Measurements from ENCODE around the gene BCL2. TPM values are rescaled to one million over a fixed set of nuclear protein-coding genes. Genes with fewer than 3 reads are reported as not detected.

Gene BCL2
- total RNA-seq, 2 donors from 2014 or later = 14.8 to 38.4 TPM

DNA sequence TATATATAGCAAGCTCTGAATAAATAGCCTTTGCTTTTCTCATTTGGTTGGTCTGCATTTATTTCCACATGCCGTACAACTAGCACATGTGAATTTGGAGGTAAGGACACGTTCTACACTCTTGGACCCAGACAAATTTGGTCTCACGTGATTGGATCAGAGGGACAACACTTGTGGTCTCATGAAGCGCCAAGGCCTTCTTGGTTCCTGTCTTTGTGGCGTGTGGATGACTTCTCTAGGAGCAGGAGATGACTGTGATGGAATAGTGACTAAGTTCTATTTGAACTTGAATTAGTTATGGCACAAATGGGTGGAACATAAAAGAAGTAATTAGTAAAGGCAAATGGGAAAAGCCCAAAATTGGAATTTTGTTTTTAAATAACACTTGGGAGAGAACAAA, 206.9 kb downstream of the BCL2 start:
- H3K27me3 ChIP-seq (replicated peaks; ENCODE audit: insufficient read depth) = no peaks in the 10 kb centered on the region
- no peak overlapping the region for H3K4me3 ChIP-seq
- no peaks in the 10 kb centered on the region for H3K4me1 ChIP-seq (replicated peaks)
- no peak for DNase-seq (ENCODE audit: low spot score)
- intact Hi-C loops (cut with DNase I) = no loop called here
- no peak for TF ChIP-seq POLR2A (IDR thresholded peaks at IDR 0.05)
- TF ChIP-seq POLR2AphosphoS5 (IDR thresholded peaks at IDR 0.05) = no peak
- TF ChIP-seq, protein P1, sequence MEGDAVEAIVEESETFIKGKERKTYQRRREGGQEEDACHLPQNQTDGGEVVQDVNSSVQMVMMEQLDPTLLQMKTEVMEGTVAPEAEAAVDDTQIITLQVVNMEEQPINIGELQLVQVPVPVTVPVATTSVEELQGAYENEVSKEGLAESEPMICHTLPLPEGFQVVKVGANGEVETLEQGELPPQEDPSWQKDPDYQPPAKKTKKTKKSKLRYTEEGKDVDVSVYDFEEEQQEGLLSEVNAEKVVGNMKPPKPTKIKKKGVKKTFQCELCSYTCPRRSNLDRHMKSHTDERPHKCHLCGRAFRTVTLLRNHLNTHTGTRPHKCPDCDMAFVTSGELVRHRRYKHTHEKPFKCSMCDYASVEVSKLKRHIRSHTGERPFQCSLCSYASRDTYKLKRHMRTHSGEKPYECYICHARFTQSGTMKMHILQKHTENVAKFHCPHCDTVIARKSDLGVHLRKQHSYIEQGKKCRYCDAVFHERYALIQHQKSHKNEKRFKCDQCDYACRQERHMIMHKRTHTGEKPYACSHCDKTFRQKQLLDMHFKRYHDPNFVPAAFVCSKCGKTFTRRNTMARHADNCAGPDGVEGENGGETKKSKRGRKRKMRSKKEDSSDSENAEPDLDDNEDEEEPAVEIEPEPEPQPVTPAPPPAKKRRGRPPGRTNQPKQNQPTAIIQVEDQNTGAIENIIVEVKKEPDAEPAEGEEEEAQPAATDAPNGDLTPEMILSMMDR (IDR thresholded peaks at IDR 0.05) = no peak
- H3K36me3 ChIP-seq = no peaks in the 10 kb centered on the region
- H3K9me3 ChIP-seq = no peaks in the 10 kb centered on the region
- WGBS = 92% methylated on average over 5 of the region's 5 CpGs
- H3K27ac ChIP-seq = no peak overlapping the region

DNA sequence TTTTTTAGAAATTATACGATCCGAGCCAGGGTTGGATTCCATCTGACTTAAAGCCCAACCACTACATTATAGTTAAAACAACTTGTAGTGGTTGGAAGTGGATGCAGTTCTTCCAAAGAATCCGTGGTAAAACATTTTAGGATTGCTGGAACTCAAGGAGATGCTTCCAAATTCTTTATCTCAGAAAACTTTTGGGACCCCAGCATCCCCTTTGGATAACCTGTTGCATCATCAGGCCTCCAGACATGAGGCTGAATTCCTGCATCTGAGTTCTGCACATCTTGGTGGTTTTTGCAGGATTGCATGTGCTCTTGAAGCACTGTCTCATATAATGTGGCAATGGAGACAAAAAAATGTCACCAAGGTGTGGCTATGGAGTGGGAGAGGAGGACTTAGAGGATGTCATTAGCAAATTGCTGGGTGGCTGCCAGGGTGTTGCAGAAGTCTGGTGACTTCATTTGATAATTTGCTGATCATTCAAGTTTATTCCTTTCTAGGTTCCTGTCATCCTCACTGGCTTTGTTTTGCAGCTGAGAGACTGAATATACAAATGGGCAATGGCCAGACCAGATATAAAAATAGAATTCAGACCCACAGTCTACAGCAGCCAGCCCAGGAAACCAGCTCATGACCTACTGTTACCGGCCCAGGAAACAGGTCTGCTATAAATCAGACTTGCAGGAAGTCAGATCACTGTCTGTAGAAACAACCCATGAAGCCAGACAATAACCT, 207.7 kb downstream of the BCL2 start:
- 25% methylated on average over 4 of the region's 4 CpGs for WGBS
- H3K27me3 ChIP-seq (replicated peaks; ENCODE audit: insufficient read depth) = no peaks in the 10 kb centered on the region
- no peak overlapping the region for H3K4me3 ChIP-seq

DNA sequence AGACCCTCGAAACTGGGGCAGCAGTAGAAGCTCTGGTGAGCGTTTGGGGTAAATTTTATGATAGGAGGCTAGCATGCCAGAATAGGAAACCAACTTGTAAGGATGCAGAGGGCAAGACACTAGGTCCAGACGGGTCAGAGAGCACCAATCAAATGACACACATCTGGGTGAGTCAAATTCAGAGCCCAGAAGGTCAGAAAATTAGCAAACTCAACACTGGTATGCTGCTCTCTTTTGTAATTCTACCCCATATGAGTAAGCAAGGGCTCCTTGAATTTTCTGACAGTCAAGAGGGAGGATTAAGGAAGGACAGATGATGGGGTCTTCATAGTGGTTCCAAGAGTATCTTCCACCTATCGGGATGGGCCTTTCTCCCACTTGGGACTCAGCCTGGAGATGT, 209.8 kb downstream of the BCL2 start:
- Histone ChIP-seq H3K4me3 (no peak overlapping the region), H3K27me3 (replicated peaks; ENCODE audit: insufficient read depth) (no peaks in the 10 kb centered on the region), H3K4me1 (replicated peaks) (no peaks in the 10 kb centered on the region), H3K9me3 (no peaks in the 10 kb centered on the region), H3K36me3 (no peaks in the 10 kb centered on the region), H3K27ac (no peak overlapping the region)
- no peak for DNase-seq (ENCODE audit: low spot score)
- 86% methylated on average over 4 of the region's 4 CpGs for WGBS
- TF ChIP-seq POLR2A (IDR thresholded peaks at IDR 0.05) (no peak), POLR2AphosphoS5 (IDR thresholded peaks at IDR 0.05) (no peak)
- TF ChIP-seq, protein P1 (IDR thresholded peaks at IDR 0.05) = no peak
- intact Hi-C loops (cut with DNase I) = no loop called here

More for the DNA sequence above, 207.7 kb downstream of the BCL2 start:
- DNase-seq (ENCODE audit: low spot score) = no peak
- TF ChIP-seq POLR2AphosphoS5 (IDR thresholded peaks at IDR 0.05) (no peak), POLR2A (IDR thresholded peaks at IDR 0.05) (no peak)
- TF ChIP-seq, protein P1 (IDR thresholded peaks at IDR 0.05) = no peak
- Histone ChIP-seq H3K9me3 (no peaks in the 10 kb centered on the region), H3K27ac (no peak overlapping the region), H3K4me1 (replicated peaks) (no peaks in the 10 kb centered on the region), H3K36me3 (no peaks in the 10 kb centered on the region)
- intact Hi-C loops (cut with DNase I) = no loop called here

DNA sequence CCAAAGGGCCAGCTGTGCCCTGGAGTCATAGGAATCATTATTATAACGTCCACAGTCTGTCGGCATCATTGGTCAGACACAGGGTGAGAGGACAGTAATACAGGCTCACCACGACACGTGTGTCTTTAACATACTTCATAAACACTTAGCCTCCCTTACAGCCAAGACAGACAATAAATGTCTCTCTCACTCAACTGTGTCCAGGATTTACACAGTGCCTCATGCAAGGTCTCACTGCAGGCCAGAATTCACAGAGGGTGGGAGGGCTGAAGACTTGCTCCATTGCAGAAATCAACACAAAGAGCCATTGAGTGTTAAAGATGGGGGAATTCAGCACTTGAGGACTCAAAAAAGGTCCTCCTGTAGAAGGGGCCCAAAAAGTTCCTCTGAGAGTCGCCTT, 210.5 kb downstream of the BCL2 start:
- intact Hi-C loops (cut with DNase I) = no loop called here
- TF ChIP-seq POLR2A (IDR thresholded peaks at IDR 0.05) = no peak
- TF ChIP-seq POLR2AphosphoS5 (IDR thresholded peaks at IDR 0.05) = no peak
- TF ChIP-seq, protein P1 (IDR thresholded peaks at IDR 0.05) = no peak
- Histone ChIP-seq H3K27me3 (replicated peaks; ENCODE audit: insufficient read depth) (no peaks in the 10 kb centered on the region), H3K4me3 (no peak overlapping the region), H3K9me3 (no peaks in the 10 kb centered on the region), H3K27ac (no peak overlapping the region), H3K36me3 (no peaks in the 10 kb centered on the region), H3K4me1 (replicated peaks) (no peaks in the 10 kb centered on the region)
- DNase-seq (ENCODE audit: low spot score) = no peak
- 58% methylated on average over 5 of the region's 5 CpGs for WGBS

DNA sequence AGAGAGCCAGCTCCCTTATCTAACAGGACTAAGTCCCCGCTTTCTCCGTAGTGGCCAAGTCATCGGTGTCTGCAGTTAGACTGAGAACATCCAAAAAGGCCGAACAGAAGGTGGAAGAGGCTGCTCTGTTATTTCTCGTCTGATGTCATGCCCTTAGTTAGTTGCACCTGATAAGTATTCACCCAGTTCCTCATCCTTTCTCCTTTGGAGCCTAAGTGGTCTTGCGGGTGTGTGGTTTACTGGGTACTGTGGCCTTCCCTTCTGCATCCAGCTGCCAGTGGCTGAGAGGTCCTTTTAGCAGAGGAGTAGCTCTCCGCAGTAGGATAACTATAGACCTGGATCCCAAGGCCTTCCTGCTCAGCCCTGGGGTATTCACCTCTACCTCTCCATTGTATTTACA, 211.6 kb downstream of the BCL2 start:
- no peaks in the 10 kb centered on the region for H3K36me3 ChIP-seq
- TF ChIP-seq POLR2A (IDR thresholded peaks at IDR 0.05) = no peak
- no peak for TF ChIP-seq POLR2AphosphoS5 (IDR thresholded peaks at IDR 0.05)
- TF ChIP-seq, protein P1 (IDR thresholded peaks at IDR 0.05) = no peak
- no peak for DNase-seq (ENCODE audit: low spot score)
- H3K27me3 ChIP-seq (replicated peaks; ENCODE audit: insufficient read depth) = no peaks in the 10 kb centered on the region
- intact Hi-C loops (cut with DNase I) = no loop called here
- H3K9me3 ChIP-seq = no peaks in the 10 kb centered on the region
- no peaks in the 10 kb centered on the region for H3K4me1 ChIP-seq (replicated peaks)
- H3K27ac ChIP-seq = no peak overlapping the region
- 95% methylated on average over 7 of the region's 7 CpGs for WGBS
- H3K4me3 ChIP-seq = no peak overlapping the region

Data from prostate gland (tissue), 2 donors.